ENCODE measurements around the gene RALGDS.

- TF ChIP-seq TARDBP (IDR thresholded peaks at IDR 0.05) (no peak), BHLHE40 (IDR thresholded peaks at IDR 0.05; ENCODE audit: borderline replicate concordance) (no peak), L3MBTL2 (conservative IDR thresholded peaks at IDR 0.05) (no peak), LEF1 (IDR thresholded peaks at IDR 0.05; ENCODE audit: borderline replicate concordance) (no peak), ELF4 (IDR thresholded peaks at IDR 0.05) (no peak), FOXM1 (IDR thresholded peaks at IDR 0.05; ENCODE audit: borderline replicate concordance) (no peak), SUZ12 (IDR thresholded peaks at IDR 0.05) (no peak), HDGF (IDR thresholded peaks at IDR 0.05; ENCODE audit: borderline replicate concordance) (no peak), SP1 (IDR thresholded peaks at IDR 0.05) (no peak), FOXK2 (IDR thresholded peaks at IDR 0.05) (no peak), NFRKB (IDR thresholded peaks at IDR 0.05) (no peak), ARNT (IDR thresholded peaks at IDR 0.05) (no peak), FOXA1 (IDR thresholded peaks at IDR 0.05) (no peak)
These were observed 56.6 kb downstream of the RALGDS start for GRCh38 chr9:133064241-133065069.

All from HEK293T (cell line).